ENCODE measurements around the gene FRAS1. TPM values are rescaled to one million over a fixed set of nuclear protein-coding genes. Genes with fewer than 3 reads are reported as not detected.
A peak's percentile ranks its signal among the peaks of the same experiment; 100 is the strongest.

The FRAS1 gene
- total and polyA plus RNA-seq, 8 donors: 15.3 to 48.9 (median 40.4) TPM

GRCh38 chr4:78414116-78414515 is 357.0 kb downstream of the FRAS1 start:
- no peaks in the 10 kb centered on the region for H3K27me3 ChIP-seq
- ATAC-seq (no peak), DNase-seq (peak in 2 of 4 donors; percentile 29 to 59)
- intact Hi-C loops (cut with DNase I): no loop called here
- no peaks in the 10 kb centered on the region for H3K4me1 ChIP-seq
- no peak overlapping the region for H3K4me3 ChIP-seq
- no peaks in the 10 kb centered on the region for H3K36me3 ChIP-seq
- TF ChIP-seq CTCF (IDR thresholded peaks at IDR 0.05): no peak
- H3K27ac ChIP-seq: no peak overlapping the region
- no peaks in the 10 kb centered on the region for H3K9me3 ChIP-seq

GRCh38 chr4:78417603-78418002 is 360.5 kb downstream of the FRAS1 start:
- TF ChIP-seq CTCF (IDR thresholded peaks at IDR 0.05): no peak
- no peak for DNase-seq
- no peaks in the 10 kb centered on the region for H3K9me3 ChIP-seq
- H3K27me3 ChIP-seq: no peaks in the 10 kb centered on the region
- ATAC-seq: no peak
- no peaks in the 10 kb centered on the region for H3K4me1 ChIP-seq
- H3K36me3 ChIP-seq: no peaks in the 10 kb centered on the region
- H3K4me3 ChIP-seq: no peak overlapping the region
- intact Hi-C loops (cut with DNase I): no loop called here
- H3K27ac ChIP-seq: no peak overlapping the region

GRCh38 chr4:78418406-78418805 is 361.3 kb downstream of the FRAS1 start:
- H3K4me3 ChIP-seq: no peak overlapping the region
- no peaks in the 10 kb centered on the region for H3K4me1 ChIP-seq
- H3K27me3 ChIP-seq: no peaks in the 10 kb centered on the region
- no peaks in the 10 kb centered on the region for H3K36me3 ChIP-seq
- no peak for ATAC-seq
- no peak for TF ChIP-seq CTCF (IDR thresholded peaks at IDR 0.05)
- H3K9me3 ChIP-seq: no peaks in the 10 kb centered on the region
- peak in 1 of 4 donors; percentile 17 for DNase-seq
- intact Hi-C loops (cut with DNase I): no loop called here
- no peak overlapping the region for H3K27ac ChIP-seq

GRCh38 chr4:78423790-78424189 is 366.7 kb downstream of the FRAS1 start:
- TF ChIP-seq CTCF (IDR thresholded peaks at IDR 0.05): no peak
- no peak for ATAC-seq
- DNase-seq: no peak
- intact Hi-C loops (cut with DNase I): no loop called here
- Histone ChIP-seq H3K27ac (no peak overlapping the region), H3K4me3 (no peak overlapping the region), H3K36me3 (no peaks in the 10 kb centered on the region), H3K27me3 (no peaks in the 10 kb centered on the region), H3K4me1 (no peaks in the 10 kb centered on the region), H3K9me3 (no peaks in the 10 kb centered on the region)

- TF ChIP-seq CTCF (IDR thresholded peaks at IDR 0.05): no peak
- Histone ChIP-seq H3K27ac (no peak overlapping the region), H3K4me3 (no peak overlapping the region), H3K27me3 (no peaks in the 10 kb centered on the region), H3K9me3 (no peaks in the 10 kb centered on the region), H3K36me3 (no peaks in the 10 kb centered on the region), H3K4me1 (no peaks in the 10 kb centered on the region)
- ATAC-seq: no peak
- DNase-seq: no peak
- intact Hi-C loops (cut with DNase I): no loop called here
These were observed 367.3 kb downstream of the FRAS1 start for GRCh38 chr4:78424461-78424860.
